PC-3 (cell line): ENCODE data around the gene GATA3. TPM values are rescaled to one million over a fixed set of nuclear protein-coding genes. Genes with fewer than 3 reads are reported as not detected.

Experiments
- ATAC-seq: fragments of 200-7000 bp; cut with Tn5 transposase; 2 replicates; pipeline ENCODE4 v1.9.1; 2020; ENCODE audit warnings: mild to moderate bottlenecking, moderate library complexity
- BruUV-seq: library from RNA; stranded (reverse); fragments of 400-500 nt; replicated peaks from 2 replicates; lab custom pipeline; 2021; lab: Mats Ljungman, UMichigan
- CTCF ChIA-PET: fragments of 300-600 bp; sonication (Branson Sonifier 250); formaldehyde crosslinking; loops from one replicate; lab custom pipeline; 2022; ENCODE audit warnings: antibody characterized with exemption; lab: Charles Lee
- POLR2A ChIA-PET: fragments of 300-600 bp; sonication (Branson Sonifier 250); formaldehyde crosslinking; loops from one replicate; lab custom pipeline; 2022; ENCODE audit warnings: antibody characterized with exemption; ENCODE audit not compliant: unreplicated experiment; lab: Charles Lee
- DNase-seq: peaks from one replicate; pipeline ENCODE4 v3.0.0-alpha.2; 2015
- H2AFZ ChIP-seq: fragments of 300-600 bp; sonication (generic); 2 replicates; pipeline ENCODE4 v1.6.0; 2016; ENCODE audit warnings: antibody characterized with exemption, low read length
- H3F3A ChIP-seq: fragments of 300-600 bp; sonication (generic); one replicate; pipeline ENCODE4 v1.6.0; 2017; ENCODE audit warnings: antibody characterized with exemption, low read length, control low read depth, mild to moderate bottlenecking; ENCODE audit not compliant: unreplicated experiment
- H3K27ac ChIP-seq: fragments of 300-600 bp; sonication (generic); 2 replicates; pipeline ENCODE4 v1.5.1; 2016; ENCODE audit warnings: mild to moderate bottlenecking, low read length
- H3K27me3 ChIP-seq: fragments of 300-600 bp; sonication (generic); 2 replicates; pipeline ENCODE4 v1.6.1; 2016; ENCODE audit warnings: low read length, mixed read lengths
- H3K36me3 ChIP-seq: fragments of 300-600 bp; sonication (generic); 2 replicates; pipeline ENCODE4 v1.6.1; 2016; ENCODE audit warnings: low read depth, mixed run types, low read length, mixed read lengths
- H3K4me1 ChIP-seq: fragments of 300-600 bp; sonication (generic); 2 replicates; pipeline ENCODE4 v1.5.1; 2016; ENCODE audit warnings: low read length; ENCODE audit not compliant: insufficient read depth
- H3K4me2 ChIP-seq: fragments of 300-600 bp; sonication (generic); 2 replicates; pipeline ENCODE4 v1.6.0; 2016; ENCODE audit warnings: low read length
- H3K4me3 ChIP-seq: fragments of 300-600 bp; sonication (generic); 2 replicates; pipeline ENCODE4 v1.5.1; 2016; ENCODE audit warnings: mild to moderate bottlenecking, low read length, mixed read lengths
- H3K79me2 ChIP-seq: fragments of 300-600 bp; sonication (generic); 2 replicates; pipeline ENCODE4 v1.6.1; 2017; ENCODE audit warnings: low read length, mixed read lengths
- H3K9ac ChIP-seq: fragments of 300-600 bp; sonication (generic); 2 replicates; pipeline ENCODE4 v1.6.0; 2016; ENCODE audit warnings: mild to moderate bottlenecking, low read length
- H3K9me2 ChIP-seq: fragments of 300-600 bp; sonication (generic); replicated peaks from 2 replicates; pipeline ENCODE4 v1.6.1; 2016; ENCODE audit warnings: mixed run types, low read length, mixed read lengths
- H3K9me3 ChIP-seq: fragments of 300-600 bp; sonication (generic); 2 replicates; pipeline ENCODE4 v1.6.1; 2016; ENCODE audit warnings: low read length, mixed read lengths
- H4K20me1 ChIP-seq: fragments of 300-600 bp; sonication (generic); 2 replicates; pipeline ENCODE4 v1.6.1; 2016; ENCODE audit warnings: low read length, mixed read lengths
- EZH2 ChIP-seq: fragments of 300-600 bp; sonication (generic); IDR thresholded peaks from one replicate; pipeline ENCODE4 v1.6.1; 2017; ENCODE audit warnings: antibody characterized with exemption, mild to moderate bottlenecking, low read length; ENCODE audit not compliant: unreplicated experiment
- EZH2phosphoT487 ChIP-seq: fragments of 300-600 bp; sonication (generic); IDR thresholded peaks from 2 replicates; pipeline ENCODE4 v1.6.1; 2018; ENCODE audit warnings: mild to moderate bottlenecking, antibody characterized with exemption, low read length, borderline replicate concordance
- intact Hi-C: fragments of 100-400 bp; cut with micrococcal nuclease; formaldehyde crosslinking; loops from 2 replicates; pipeline ENCODE4 v1.9.0; 2023
- total RNA-seq: library from RNA; depleted of rRNA; stranded (reverse); fragments of >200 nt; gene quantifications from 2 replicates; pipeline ENCODE4 v1.2.3, GENCODE V29; 2014
- TF ChIP-seq, protein P1 (sequence below): fragments of 300-600 bp; sonication (generic); conservative IDR thresholded peaks from 2 replicates; pipeline ENCODE4 v1.5.1; 2017; ENCODE audit warnings: antibody characterized with exemption, low read depth, mild to moderate bottlenecking, low read length

The GATA3 gene
- total RNA-seq, 1 experiment from 2014 or later = 2.6 TPM

DNA sequence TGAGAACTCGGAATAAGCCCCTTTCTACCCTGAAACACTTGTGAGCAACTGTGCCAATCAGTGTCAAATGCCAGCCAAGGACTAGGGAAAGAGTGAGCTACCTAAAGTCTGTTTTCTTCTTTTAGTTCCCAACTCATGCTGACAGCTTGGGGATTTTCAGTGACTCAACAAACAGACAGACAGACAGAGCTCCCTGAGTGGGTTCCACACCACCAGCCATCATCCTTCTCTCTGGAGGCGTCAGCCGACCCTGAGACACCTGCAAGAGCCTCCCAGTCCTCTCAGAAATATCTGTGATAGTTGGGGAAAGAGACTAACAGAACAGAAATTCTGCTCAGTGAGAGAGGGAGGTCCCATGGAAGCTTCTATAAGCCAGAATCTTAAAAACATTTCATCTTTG lies 49.5 kb downstream of the GATA3 start:
- POLR2A ChIA-PET = no interaction called here
- no peaks in the 10 kb centered on the region for H3K9me3 ChIP-seq
- no peaks in the 10 kb centered on the region for H3K9me2 ChIP-seq
- H3K9ac ChIP-seq = no peak overlapping the region
- no peak overlapping the region for H3K4me3 ChIP-seq
- CTCF ChIA-PET = no interaction called here
- H3K4me2 ChIP-seq = no peak overlapping the region
- no peak overlapping the region for H2AFZ ChIP-seq
- H4K20me1 ChIP-seq = no peaks in the 10 kb centered on the region
- no peaks in the 10 kb centered on the region for H3K27me3 ChIP-seq
- H3K27ac ChIP-seq = no peak overlapping the region
- no TSS peak for BruUV-seq
- ATAC-seq (no peak), DNase-seq (no peak)
- intact Hi-C loops = no loop called here
- H3K4me1 ChIP-seq = no peaks in the 10 kb centered on the region
- no peaks in the 10 kb centered on the region for H3K79me2 ChIP-seq
- no peaks in the 10 kb centered on the region for H3F3A ChIP-seq
- TF ChIP-seq, protein P1, sequence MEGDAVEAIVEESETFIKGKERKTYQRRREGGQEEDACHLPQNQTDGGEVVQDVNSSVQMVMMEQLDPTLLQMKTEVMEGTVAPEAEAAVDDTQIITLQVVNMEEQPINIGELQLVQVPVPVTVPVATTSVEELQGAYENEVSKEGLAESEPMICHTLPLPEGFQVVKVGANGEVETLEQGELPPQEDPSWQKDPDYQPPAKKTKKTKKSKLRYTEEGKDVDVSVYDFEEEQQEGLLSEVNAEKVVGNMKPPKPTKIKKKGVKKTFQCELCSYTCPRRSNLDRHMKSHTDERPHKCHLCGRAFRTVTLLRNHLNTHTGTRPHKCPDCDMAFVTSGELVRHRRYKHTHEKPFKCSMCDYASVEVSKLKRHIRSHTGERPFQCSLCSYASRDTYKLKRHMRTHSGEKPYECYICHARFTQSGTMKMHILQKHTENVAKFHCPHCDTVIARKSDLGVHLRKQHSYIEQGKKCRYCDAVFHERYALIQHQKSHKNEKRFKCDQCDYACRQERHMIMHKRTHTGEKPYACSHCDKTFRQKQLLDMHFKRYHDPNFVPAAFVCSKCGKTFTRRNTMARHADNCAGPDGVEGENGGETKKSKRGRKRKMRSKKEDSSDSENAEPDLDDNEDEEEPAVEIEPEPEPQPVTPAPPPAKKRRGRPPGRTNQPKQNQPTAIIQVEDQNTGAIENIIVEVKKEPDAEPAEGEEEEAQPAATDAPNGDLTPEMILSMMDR = no peak
- TF ChIP-seq EZH2 = no peak
- no peak for TF ChIP-seq EZH2phosphoT487
- H3K36me3 ChIP-seq = no peaks in the 10 kb centered on the region

GRCh38 chr10:8104721-8105120 lies 50.2 kb downstream of the GATA3 start:
- no peaks in the 10 kb centered on the region for H3K9me2 ChIP-seq
- H3K4me2 ChIP-seq = no peak overlapping the region
- POLR2A ChIA-PET = no interaction called here
- H3K27ac ChIP-seq = no peak overlapping the region
- no peak for ATAC-seq
- no peak overlapping the region for H2AFZ ChIP-seq
- H3K4me3 ChIP-seq = no peak overlapping the region
- no peaks in the 10 kb centered on the region for H3K79me2 ChIP-seq
- H3K27me3 ChIP-seq = no peaks in the 10 kb centered on the region
- H4K20me1 ChIP-seq = no peaks in the 10 kb centered on the region
- CTCF ChIA-PET = no interaction called here
- no peak for DNase-seq
- no TSS peak for BruUV-seq
- H3K9me3 ChIP-seq = no peaks in the 10 kb centered on the region
- intact Hi-C loops = no loop called here
- no peaks in the 10 kb centered on the region for H3K36me3 ChIP-seq
- TF ChIP-seq EZH2phosphoT487 = no peak
- TF ChIP-seq, protein P1 = no peak
- H3F3A ChIP-seq = no peaks in the 10 kb centered on the region
- H3K9ac ChIP-seq = no peak overlapping the region
- H3K4me1 ChIP-seq = no peaks in the 10 kb centered on the region

GRCh38 chr10:8105932-8106331 lies 51.4 kb downstream of the GATA3 start:
- Histone ChIP-seq H3K4me3 (no peak overlapping the region), H3K36me3 (no peaks in the 10 kb centered on the region), H3K9me3 (no peaks in the 10 kb centered on the region), H3F3A (no peaks in the 10 kb centered on the region), H3K4me2 (no peak overlapping the region), H4K20me1 (no peaks in the 10 kb centered on the region), H3K9me2 (no peaks in the 10 kb centered on the region), H3K4me1 (no peaks in the 10 kb centered on the region), H3K9ac (no peak overlapping the region), H3K27ac (no peak overlapping the region), H3K79me2 (no peaks in the 10 kb centered on the region), H3K27me3 (no peaks in the 10 kb centered on the region), H2AFZ (no peak overlapping the region)
- ATAC-seq = no peak
- intact Hi-C loops = no loop called here
- POLR2A ChIA-PET = no interaction called here
- no TSS peak for BruUV-seq
- no peak for TF ChIP-seq EZH2phosphoT487
- CTCF ChIA-PET = interaction anchor here (0.5 kb wide), 1 partner anchor 325 kb away, joined by 6 read pairs; no protein-coding TSS in a partner anchor
- no peak for DNase-seq
